ENCODE data around the gene CKS2.

- TF ChIP-seq CTCF (conservative IDR thresholded peaks at IDR 0.05 in 1 of 2, IDR thresholded peaks at IDR 0.05 in 1 of 2; ENCODE audit: extremely low read depth in 1 of 2, insufficient read depth in 1 of 2, low read depth in 1 of 2, low read length in 2 of 2) (no peak), EZH2 (IDR thresholded peaks at IDR 0.05; ENCODE audit: borderline replicate concordance, low read length) (no peak)
Observed at GRCh38 chr9:89353989-89354388, 43.0 kb downstream of the CKS2 start.

Measured in mammary epithelial cell (primary cell).